Spleen (tissue), 7 donors: ENCODE results near the gene HAX1.
"Not testable (repeated sequence)": the region's sequence is repeated elsewhere in the genome, so short reads cannot be mapped to it uniquely, and the experiment has no call there.

Experiments
- CTCF ChIP-seq, 11 experiments: fragments of 200-600 bp in 7 of 11; fragments of 450-650 bp in 4 of 11; sonication (generic) in 4 of 11; IDR thresholded peaks in 8 of 11; conservative IDR thresholded peaks in 3 of 11; 1 replicate in 7 of 11; 2 replicates in 4 of 11; pipeline versions ENCODE4 v1.4.0 to v1.8.0; 2016 to 2021; ENCODE audit warnings: antibody characterized with exemption in 11 of 11, inconsistent platforms in 4 of 11, mild to moderate bottlenecking in 1 of 11
- POLR2A ChIP-seq, 3 donors: fragments of 450-650 bp; IDR thresholded peaks; one replicate each; pipeline ENCODE4 v1.5.1; 2017; ENCODE audit warnings: antibody characterized with exemption in 3 of 3, mild to moderate bottlenecking in 1 of 3
- donor health status: DM: no; HTN: no; CAD: no; lungs with moderate emphysema.
- donor health status: DM: no; HTN: no; CAD: no.
- donor health status: DM: no; HTN: no; CAD: no.

DNA sequence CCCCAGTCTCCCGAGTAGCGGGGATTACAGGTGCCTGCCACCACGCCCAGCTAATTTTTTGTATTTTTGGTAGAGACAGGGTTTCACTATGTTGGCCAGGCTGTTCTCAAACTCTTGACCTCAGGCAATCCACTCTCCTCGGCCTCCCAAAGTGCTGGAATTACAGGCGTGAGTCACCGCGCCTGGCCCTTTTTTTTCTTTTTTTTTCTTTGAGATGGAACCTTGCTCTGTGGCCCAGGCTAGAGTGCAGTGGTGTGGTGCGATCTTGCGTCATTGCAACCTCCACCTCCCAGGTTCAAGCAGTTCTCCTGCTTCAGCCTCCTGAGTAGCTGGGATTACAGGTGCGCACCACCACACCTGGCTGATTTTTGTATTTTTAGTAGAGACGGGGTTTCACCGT lies 39.3 kb upstream of the HAX1 start:
- TF ChIP-seq CTCF (IDR thresholded peaks at IDR 0.05 in 8 of 11, conservative IDR thresholded peaks at IDR 0.05 in 3 of 11); POLR2A (IDR thresholded peaks at IDR 0.05): not testable (repeated sequence)
